ENCODE measurements around the gene POLR1E. TPM values are rescaled to one million over a fixed set of nuclear protein-coding genes. Genes with fewer than 3 reads are reported as not detected.

POLR1E gene
- total and polyA plus RNA-seq, 2 of the 8 experiments (the other 6 are each of a cell fraction or from before 2014, with no cell fraction given): 16.0 to 40.0 TPM

- TF ChIP-seq CHD7 (IDR thresholded peaks at IDR 0.05; ENCODE audit: insufficient replicate concordance, low read length): no peak
- TF ChIP-seq ATF2 (IDR thresholded peaks at IDR 0.05; ENCODE audit: low read length): no peak
- TF ChIP-seq TAF7 (optimal IDR thresholded peaks at IDR 0.05; ENCODE audit: borderline replicate concordance, low read depth, low read length): no peak
- TF ChIP-seq NANOG (IDR thresholded peaks at IDR 0.05; ENCODE audit: insufficient read depth, low read depth, low read length, poor library complexity, severe bottlenecking): no peak
- TF ChIP-seq FOSL1 (IDR thresholded peaks at IDR 0.05; ENCODE audit: insufficient read depth, low read depth, low read length): peak; percentile 68; the same call in 1 of the 2 replicates
- TF ChIP-seq E2F6 (IDR thresholded peaks at IDR 0.05): peak; percentile 78
Measured at GRCh38 chr9:37485389-37486255, at the start of gene POLR1E (continued).

All from H1 (cell line).